CD4-positive, alpha-beta T cell (primary cell): ENCODE data around the gene DNAJC11. TPM values are rescaled to one million over a fixed set of nuclear protein-coding genes. Genes with fewer than 3 reads are reported as not detected.

Experiments
- ATAC-seq: fragments of 200-7000 bp; cut with Tn5 transposase; one replicate; pipeline ENCODE4 v1.10.0; 2022; ENCODE audit warnings: mild to moderate bottlenecking; ENCODE audit not compliant: poor library complexity
- CTCF ChIA-PET: fragments of 350-600 bp; sonication (Branson Sonifier 250); formaldehyde crosslinking; loops from one replicate; lab custom pipeline; 2021; ENCODE audit warnings: antibody characterized with exemption, inconsistent platforms; lab: Charles Lee
- POLR2A ChIA-PET: fragments of 350-600 bp; sonication (Branson Sonifier 250); formaldehyde crosslinking; loops from one replicate; lab custom pipeline; 2021; ENCODE audit warnings: antibody characterized with exemption, inconsistent platforms; lab: Charles Lee
- DNase-seq, 14 experiments: peaks; one replicate each; pipeline ENCODE4 v3.0.0-alpha.2; 2013 to 2020; ENCODE audit warnings: mixed read lengths in 2 of 14
- H3K27ac ChIP-seq, 2 donors: one replicate each; pipeline versions ENCODE4 v1.5.1 to v1.7.0; 2013; ENCODE audit warnings: low read length in 2 of 2, low read depth in 1 of 2, mild to moderate bottlenecking in 1 of 2
- H3K27me3 ChIP-seq, 2 experiments: 1 replicate in 1 of 2; 2 replicates in 1 of 2; pipeline versions ENCODE4 v1.6.1 to v1.7.0; 2013; ENCODE audit warnings: low read length in 2 of 2, control low read depth in 1 of 2, mild to moderate bottlenecking in 1 of 2, moderate library complexity in 1 of 2; ENCODE audit not compliant: insufficient read depth in 2 of 2, control insufficient read depth in 1 of 2
- H3K36me3 ChIP-seq: one replicate; pipeline ENCODE4 v1.6.1; 2013; ENCODE audit warnings: low read length, control low read depth; ENCODE audit not compliant: insufficient read depth
- H3K4me1 ChIP-seq: one replicate; pipeline ENCODE4 v1.6.1; 2013; ENCODE audit warnings: low read length, control low read depth; ENCODE audit not compliant: insufficient read depth
- H3K4me3 ChIP-seq: one replicate; pipeline ENCODE4 v1.5.1; 2013; ENCODE audit warnings: mild to moderate bottlenecking, low read length, moderate library complexity
- H3K9me3 ChIP-seq, 2 experiments: 1 replicate in 1 of 2; 2 replicates in 1 of 2; pipeline versions ENCODE4 v1.6.1 to v1.7.0; 2013; ENCODE audit warnings: low read length in 2 of 2, mild to moderate bottlenecking in 2 of 2, control low read depth in 1 of 2, moderate library complexity in 1 of 2; ENCODE audit not compliant: control insufficient read depth in 1 of 2, insufficient read depth in 1 of 2
- H3K27ac Mint-ChIP-seq: one replicate; pipeline ENCODE4 v1.8.0; 2020; ENCODE audit warnings: mixed read lengths
- H3K27me3 Mint-ChIP-seq: one replicate; pipeline ENCODE4 v1.8.0; 2021; ENCODE audit warnings: mixed read lengths
- H3K36me3 Mint-ChIP-seq: one replicate; pipeline ENCODE4 v1.8.0; 2021; ENCODE audit warnings: low read depth, mixed read lengths
- H3K4me1 Mint-ChIP-seq: one replicate; pipeline ENCODE4 v1.8.0; 2021; ENCODE audit warnings: low read depth, mixed read lengths
- H3K4me3 Mint-ChIP-seq: one replicate; pipeline ENCODE4 v1.8.0; 2020; ENCODE audit warnings: mild to moderate bottlenecking, mixed read lengths
- H3K9me3 Mint-ChIP-seq: one replicate; pipeline ENCODE4 v1.8.0; 2020; ENCODE audit warnings: mixed read lengths
- intact Hi-C, 2 experiments: fragments of 100-400 bp; cut with DNase I in 1 of 2; cut with micrococcal nuclease in 1 of 2; formaldehyde crosslinking; loops; one replicate each; pipeline versions ENCODE4 v1.15.1 to v1.9.0; 2023 to 2025; cut with DNase I, micrococcal nuclease
- total RNA-seq, 174 experiments: library from RNA in 2 of 174; stranded (reverse) in 2 of 174; gene quantifications; one replicate each; pipeline ENCODE4 v1.2.3 and lab custom pipeline; 2021 to 2026
- TF ChIP-seq, protein P1 (sequence below): fragments of 200-600 bp; IDR thresholded peaks from one replicate; pipeline ENCODE4 v1.8.0; 2022; ENCODE audit warnings: antibody characterized with exemption, mild to moderate bottlenecking

DNAJC11 gene
- total RNA-seq, 2 experiments from 2014 or later = 20.6 to 24.0 TPM

DNA sequence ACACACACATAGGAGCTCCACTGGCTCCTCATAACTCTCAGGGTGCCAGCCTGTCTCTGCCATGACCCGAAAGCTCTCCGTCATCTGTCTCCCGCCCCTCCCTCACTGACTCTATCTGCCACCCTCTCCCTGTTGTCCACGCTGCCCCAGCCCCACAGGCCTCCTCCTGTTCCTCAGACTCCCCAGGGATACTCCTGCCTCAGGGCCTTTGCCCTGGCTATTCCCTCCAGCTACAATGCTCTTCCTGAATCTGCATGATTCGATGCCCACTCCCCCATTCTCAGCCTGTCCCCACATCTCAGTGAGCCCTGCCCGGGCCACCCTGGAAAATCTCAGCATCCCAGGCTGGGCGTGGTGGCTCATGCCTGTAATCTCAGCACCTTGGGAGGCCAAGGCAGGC lies 24.6 kb upstream of the DNAJC11 start:
- H3K36me3 ChIP-seq = no peaks in the 10 kb centered on the region
- no peak overlapping the region for H3K27ac ChIP-seq
- H3K4me1 ChIP-seq = no peaks in the 10 kb centered on the region
- ChIA-PET POLR2A (no interaction called here), CTCF (no interaction called here)
- TF ChIP-seq, protein P1, sequence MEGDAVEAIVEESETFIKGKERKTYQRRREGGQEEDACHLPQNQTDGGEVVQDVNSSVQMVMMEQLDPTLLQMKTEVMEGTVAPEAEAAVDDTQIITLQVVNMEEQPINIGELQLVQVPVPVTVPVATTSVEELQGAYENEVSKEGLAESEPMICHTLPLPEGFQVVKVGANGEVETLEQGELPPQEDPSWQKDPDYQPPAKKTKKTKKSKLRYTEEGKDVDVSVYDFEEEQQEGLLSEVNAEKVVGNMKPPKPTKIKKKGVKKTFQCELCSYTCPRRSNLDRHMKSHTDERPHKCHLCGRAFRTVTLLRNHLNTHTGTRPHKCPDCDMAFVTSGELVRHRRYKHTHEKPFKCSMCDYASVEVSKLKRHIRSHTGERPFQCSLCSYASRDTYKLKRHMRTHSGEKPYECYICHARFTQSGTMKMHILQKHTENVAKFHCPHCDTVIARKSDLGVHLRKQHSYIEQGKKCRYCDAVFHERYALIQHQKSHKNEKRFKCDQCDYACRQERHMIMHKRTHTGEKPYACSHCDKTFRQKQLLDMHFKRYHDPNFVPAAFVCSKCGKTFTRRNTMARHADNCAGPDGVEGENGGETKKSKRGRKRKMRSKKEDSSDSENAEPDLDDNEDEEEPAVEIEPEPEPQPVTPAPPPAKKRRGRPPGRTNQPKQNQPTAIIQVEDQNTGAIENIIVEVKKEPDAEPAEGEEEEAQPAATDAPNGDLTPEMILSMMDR = no peak
- Mint-ChIP-seq H3K4me1 (no peaks in the 10 kb centered on the region), H3K27me3 (peaks cover 10% of the 10 kb centered on the region), H3K9me3 (no peaks in the 10 kb centered on the region), H3K27ac (no peak overlapping the region), H3K4me3 (no peak overlapping the region), H3K36me3 (no peaks in the 10 kb centered on the region)
- no peaks in the 10 kb centered on the region for H3K9me3 ChIP-seq
- peaks cover 0 to 3% of the 10 kb centered on the region in 2 experiments for H3K27me3 ChIP-seq
- intact Hi-C loops = loop anchor here (2.0 kb wide), 2 partner anchors 165 to 345 kb away; no protein-coding TSS in a partner anchor
- DNase-seq (no peak), ATAC-seq (no peak)
- no peak overlapping the region for H3K4me3 ChIP-seq

DNA sequence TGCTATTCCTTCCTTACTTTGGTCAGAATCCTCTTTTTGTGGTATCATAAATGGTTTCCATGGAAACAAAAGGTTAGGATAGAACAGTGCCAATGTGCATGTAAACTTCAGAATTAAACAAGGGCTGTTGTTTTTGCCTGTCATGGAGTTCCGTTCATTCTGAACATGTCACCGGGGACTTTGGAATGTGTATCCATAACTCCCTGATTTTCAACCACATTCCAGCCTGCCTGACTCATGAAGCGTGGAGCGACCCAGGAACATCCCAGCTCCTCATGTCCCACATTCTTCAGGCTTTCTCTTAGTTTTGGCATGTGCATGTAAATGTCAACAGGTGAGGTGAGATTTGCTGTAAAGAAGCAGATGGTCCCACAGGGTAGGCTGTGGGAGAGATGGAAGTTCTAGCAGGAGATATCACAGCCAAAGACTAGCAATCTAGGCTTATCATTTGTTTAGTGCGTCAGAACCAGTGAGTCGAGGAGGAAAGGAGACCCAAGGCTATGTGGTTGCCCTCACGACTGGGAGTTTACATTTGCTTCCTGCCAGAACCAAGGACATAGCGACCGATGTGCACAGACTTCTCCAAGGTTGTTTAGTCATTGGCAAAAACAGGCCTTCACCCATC lies 23.0 kb upstream of the DNAJC11 start:
- Mint-ChIP-seq H3K9me3 (no peaks in the 10 kb centered on the region), H3K27me3 (peaks cover 14% of the 10 kb centered on the region), H3K4me3 (no peak overlapping the region), H3K4me1 (no peaks in the 10 kb centered on the region), H3K36me3 (no peaks in the 10 kb centered on the region), H3K27ac (no peak overlapping the region)
- CTCF ChIA-PET = no interaction called here
- ATAC-seq (no peak), DNase-seq (no peak)
- peaks cover 0 to under 1% of the 10 kb centered on the region in 2 experiments for H3K27me3 ChIP-seq
- H3K9me3 ChIP-seq = no peaks in the 10 kb centered on the region
- POLR2A ChIA-PET = no interaction called here
- intact Hi-C loops = loop anchor here in 1 of 2 experiments (5.0 kb wide), 1 partner anchor 923 kb away; no protein-coding TSS in a partner anchor
- no peak overlapping the region for H3K4me3 ChIP-seq
- TF ChIP-seq, protein P1 = no peak
- H3K4me1 ChIP-seq = no peaks in the 10 kb centered on the region
- H3K27ac ChIP-seq = no peak overlapping the region
- no peaks in the 10 kb centered on the region for H3K36me3 ChIP-seq

DNA sequence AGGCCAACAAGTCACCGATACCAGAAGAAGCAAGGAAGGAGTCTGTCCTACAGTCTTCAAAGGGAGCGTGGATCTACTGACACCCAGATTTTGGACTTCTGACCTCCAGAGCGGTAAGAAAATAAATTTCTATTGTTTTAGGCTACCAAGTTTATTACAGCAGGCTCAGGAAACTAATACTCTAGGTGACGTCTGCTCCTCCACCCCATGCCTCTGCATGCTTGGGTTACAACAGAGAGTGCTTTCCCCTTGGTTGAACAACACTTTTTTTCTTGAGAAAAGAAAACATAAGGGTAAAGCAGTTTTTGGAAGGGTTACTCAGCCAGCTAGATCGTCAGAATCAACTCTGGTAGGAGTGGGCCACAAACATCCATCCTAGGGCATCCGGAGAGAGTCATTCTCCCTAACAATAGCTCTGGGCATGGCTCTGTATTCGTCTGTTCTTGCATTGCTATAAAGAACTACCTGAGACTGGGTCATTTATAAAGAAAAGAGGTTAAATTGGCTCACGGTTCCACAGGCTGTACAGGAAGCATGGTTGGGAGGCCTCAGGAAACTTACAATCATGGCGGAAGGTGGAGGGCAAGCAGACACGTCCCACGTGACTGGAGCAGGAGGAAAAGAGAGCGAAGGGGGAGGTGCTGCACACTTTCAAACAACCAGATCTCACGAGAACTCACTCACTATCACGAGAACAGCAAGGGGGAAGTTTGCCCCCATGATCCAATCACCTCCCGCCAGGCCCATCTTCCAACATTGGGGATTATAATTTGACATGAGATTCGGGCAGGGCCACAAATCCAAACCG lies 22.2 kb upstream of the DNAJC11 start:
- H3K4me1 ChIP-seq = no peaks in the 10 kb centered on the region
- H3K36me3 ChIP-seq = no peaks in the 10 kb centered on the region
- H3K4me3 ChIP-seq = no peak overlapping the region
- H3K4me1 Mint-ChIP-seq = no peaks in the 10 kb centered on the region
- H3K27me3 ChIP-seq = no peaks in the 10 kb centered on the region
- no peak for ATAC-seq
- POLR2A ChIA-PET = no interaction called here
- no peak overlapping the region for H3K27ac ChIP-seq
- no peak overlapping the region for H3K4me3 Mint-ChIP-seq
- intact Hi-C loops = loop anchor here in 1 of 2 experiments (5.0 kb wide), 1 partner anchor 923 kb away; no protein-coding TSS in a partner anchor
- TF ChIP-seq, protein P1 = no peak
- H3K9me3 Mint-ChIP-seq = no peaks in the 10 kb centered on the region
- peaks cover 14% of the 10 kb centered on the region for H3K27me3 Mint-ChIP-seq
- H3K9me3 ChIP-seq = no peaks in the 10 kb centered on the region
- no peak for DNase-seq
- H3K27ac Mint-ChIP-seq = no peak overlapping the region
- CTCF ChIA-PET = no interaction called here
- no peaks in the 10 kb centered on the region for H3K36me3 Mint-ChIP-seq
